GM19452 (cell line): ENCODE measurements around the gene XRCC6.
A peak's percentile ranks its signal among the peaks of the same experiment; 100 is the strongest.
"Not testable (repeated sequence)": the region's sequence is repeated elsewhere in the genome, so short reads cannot be mapped to it uniquely, and the experiment has no call there.

Source experiments
- ATAC-seq: cut with Tn5 transposase; IDR thresholded peaks from one replicate; pipeline ENCODE4 v1.9.1; 2021; ENCODE audit not compliant: unreplicated experiment

The XRCC6 gene

GRCh38 chr22:41598081-41598480, 23.0 kb upstream of the XRCC6 start:
- ATAC-seq = no peak

GRCh38 chr22:41598891-41599635, 22.0 kb upstream of the XRCC6 start:
- ATAC-seq = no peak

GRCh38 chr22:41600976-41601375, 20.1 kb upstream of the XRCC6 start:
- no peak for ATAC-seq

- peak; percentile 87 for ATAC-seq
Observed at GRCh38 chr22:41603873-41604332, 17.2 kb upstream of the XRCC6 start.

GRCh38 chr22:41608386-41608785, 12.7 kb upstream of the XRCC6 start:
- ATAC-seq = no peak

GRCh38 chr22:41612603-41613306, 8.3 kb upstream of the XRCC6 start:
- no peak for ATAC-seq

- ATAC-seq = no peak
Observed at GRCh38 chr22:41613456-41613855, 7.6 kb upstream of the XRCC6 start.

- ATAC-seq = peak; percentile 15
Observed at GRCh38 chr22:41619979-41620588, 1.0 kb upstream of the XRCC6 start.

- peak; percentile 21 for ATAC-seq
Observed at GRCh38 chr22:41620589-41621098, 451 bp upstream of the XRCC6 start, which contains the start of gene DESI1. Gene DESI1 (minus strand): TSS chr22:41621043. CDS start chr22:41620839, 204 bp downstream.

GRCh38 chr22:41621911-41622179, 750 bp downstream of the XRCC6 start:
- no peak for ATAC-seq

GRCh38 chr22:41625577-41625976, 4.5 kb downstream of the XRCC6 start:
- ATAC-seq = no peak

GRCh38 chr22:41631115-41631514, 10.0 kb downstream of the XRCC6 start:
- ATAC-seq = not testable (repeated sequence)

GRCh38 chr22:41631615-41632014, 10.5 kb downstream of the XRCC6 start:
- ATAC-seq = not testable (repeated sequence)

GRCh38 chr22:41634610-41635009, 13.5 kb downstream of the XRCC6 start:
- ATAC-seq = not testable (repeated sequence)

GRCh38 chr22:41636467-41636866, 15.4 kb downstream of the XRCC6 start:
- no peak for ATAC-seq

- ATAC-seq = not testable (repeated sequence)
Observed at GRCh38 chr22:41637623-41638022, 16.5 kb downstream of the XRCC6 start.

GRCh38 chr22:41638124-41638523, 17.0 kb downstream of the XRCC6 start:
- ATAC-seq = no peak

GRCh38 chr22:41638748-41639147, 17.7 kb downstream of the XRCC6 start:
- ATAC-seq = no peak

- ATAC-seq = no peak
Observed at GRCh38 chr22:41641854-41642253, 20.8 kb downstream of the XRCC6 start.

GRCh38 chr22:41642331-41643110, 21.4 kb downstream of the XRCC6 start:
- no peak for ATAC-seq

GRCh38 chr22:41647771-41648170, 26.7 kb downstream of the XRCC6 start:
- ATAC-seq = no peak
